GM21737 (cell line): ENCODE measurements around the gene REM2.

Experiments used
- ATAC-seq: cut with Tn5 transposase; IDR thresholded peaks from one replicate; pipeline ENCODE4 v1.9.1; 2021; ENCODE audit warnings: mild to moderate bottlenecking, moderate library complexity; ENCODE audit not compliant: unreplicated experiment

REM2 gene

DNA sequence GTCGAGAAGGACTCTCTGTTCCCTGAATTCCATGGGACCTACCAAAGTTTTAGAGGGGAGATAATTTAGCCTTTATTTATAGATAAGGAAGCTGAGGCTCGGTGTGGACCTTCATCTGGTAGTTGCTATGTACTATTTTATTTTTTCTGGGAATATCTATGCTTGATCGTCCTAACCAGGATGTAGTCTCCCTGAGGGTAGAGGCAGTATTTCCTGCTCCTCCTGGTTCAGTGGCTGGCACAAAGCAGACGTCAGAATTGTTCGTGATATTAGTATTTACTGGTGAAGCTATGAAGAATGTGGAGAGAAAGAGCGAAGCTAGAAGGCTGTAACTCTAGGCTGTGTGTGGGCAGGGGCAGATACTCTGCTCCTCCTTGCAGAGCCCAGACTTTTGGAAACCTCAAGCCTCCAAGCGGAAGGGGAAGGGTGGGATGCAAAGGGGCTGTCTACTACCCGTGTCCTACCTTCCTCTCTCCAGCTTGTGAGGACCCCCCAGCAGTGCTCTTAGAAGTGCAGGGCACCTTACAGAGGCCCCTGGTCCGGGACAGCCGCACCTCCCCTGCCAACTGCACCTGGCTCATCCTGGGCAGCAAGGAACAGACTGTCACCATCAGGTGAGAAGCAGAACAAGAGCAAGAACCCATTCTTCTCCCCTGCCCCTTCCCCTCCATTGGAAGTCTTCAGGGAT is 10.0 kb upstream of the REM2 start:
- no peak for ATAC-seq

DNA sequence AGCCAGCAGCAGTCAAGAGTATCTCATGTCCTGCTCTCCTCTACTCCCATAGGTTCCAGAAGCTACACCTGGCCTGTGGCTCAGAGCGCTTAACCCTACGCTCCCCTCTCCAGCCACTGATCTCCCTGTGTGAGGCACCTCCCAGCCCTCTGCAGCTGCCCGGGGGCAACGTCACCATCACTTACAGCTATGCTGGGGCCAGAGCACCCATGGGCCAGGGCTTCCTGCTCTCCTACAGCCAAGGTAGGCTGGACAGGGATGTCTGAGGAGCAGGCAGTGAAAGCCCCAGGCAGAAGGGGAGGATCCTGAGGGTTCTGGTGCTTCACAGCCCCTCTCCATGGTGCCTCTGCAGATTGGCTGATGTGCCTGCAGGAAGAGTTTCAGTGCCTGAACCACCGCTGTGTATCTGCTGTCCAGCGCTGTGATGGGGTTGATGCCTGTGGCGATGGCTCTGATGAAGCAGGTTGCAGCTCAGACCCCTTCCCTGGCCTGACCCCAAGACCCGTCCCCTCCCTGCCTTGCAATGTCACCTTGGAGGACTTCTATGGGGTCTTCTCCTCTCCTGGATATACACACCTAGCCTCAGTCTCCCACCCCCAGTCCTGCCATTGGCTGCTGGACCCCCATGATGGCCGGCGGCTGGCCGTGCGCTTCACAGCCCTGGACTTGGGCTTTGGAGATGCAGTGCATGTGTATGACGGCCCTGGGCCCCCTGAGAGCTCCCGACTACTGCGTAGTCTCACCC is 7.8 kb upstream of the REM2 start:
- no peak for ATAC-seq

DNA sequence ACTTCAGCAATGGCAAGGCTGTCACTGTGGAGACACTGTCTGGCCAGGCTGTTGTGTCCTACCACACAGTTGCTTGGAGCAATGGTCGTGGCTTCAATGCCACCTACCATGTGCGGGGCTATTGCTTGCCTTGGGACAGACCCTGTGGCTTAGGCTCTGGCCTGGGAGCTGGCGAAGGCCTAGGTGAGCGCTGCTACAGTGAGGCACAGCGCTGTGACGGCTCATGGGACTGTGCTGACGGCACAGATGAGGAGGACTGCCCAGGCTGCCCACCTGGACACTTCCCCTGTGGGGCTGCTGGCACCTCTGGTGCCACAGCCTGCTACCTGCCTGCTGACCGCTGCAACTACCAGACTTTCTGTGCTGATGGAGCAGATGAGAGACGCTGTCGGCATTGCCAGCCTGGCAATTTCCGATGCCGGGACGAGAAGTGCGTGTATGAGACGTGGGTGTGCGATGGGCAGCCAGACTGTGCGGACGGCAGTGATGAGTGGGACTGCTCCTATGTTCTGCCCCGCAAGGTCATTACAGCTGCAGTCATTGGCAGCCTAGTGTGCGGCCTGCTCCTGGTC is 7.2 kb upstream of the REM2 start:
- no peak for ATAC-seq

DNA sequence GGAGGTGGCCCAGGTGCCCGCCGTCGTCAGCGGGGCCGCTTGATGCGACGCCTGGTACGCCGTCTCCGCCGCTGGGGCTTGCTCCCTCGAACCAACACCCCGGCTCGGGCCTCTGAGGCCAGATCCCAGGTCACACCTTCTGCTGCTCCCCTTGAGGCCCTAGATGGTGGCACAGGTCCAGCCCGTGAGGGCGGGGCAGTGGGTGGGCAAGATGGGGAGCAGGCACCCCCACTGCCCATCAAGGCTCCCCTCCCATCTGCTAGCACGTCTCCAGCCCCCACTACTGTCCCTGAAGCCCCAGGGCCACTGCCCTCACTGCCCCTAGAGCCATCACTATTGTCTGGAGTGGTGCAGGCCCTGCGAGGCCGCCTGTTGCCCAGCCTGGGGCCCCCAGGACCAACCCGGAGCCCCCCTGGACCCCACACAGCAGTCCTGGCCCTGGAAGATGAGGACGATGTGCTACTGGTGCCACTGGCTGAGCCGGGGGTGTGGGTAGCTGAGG is 6.0 kb upstream of the REM2 start:
- ATAC-seq, result no peak

DNA sequence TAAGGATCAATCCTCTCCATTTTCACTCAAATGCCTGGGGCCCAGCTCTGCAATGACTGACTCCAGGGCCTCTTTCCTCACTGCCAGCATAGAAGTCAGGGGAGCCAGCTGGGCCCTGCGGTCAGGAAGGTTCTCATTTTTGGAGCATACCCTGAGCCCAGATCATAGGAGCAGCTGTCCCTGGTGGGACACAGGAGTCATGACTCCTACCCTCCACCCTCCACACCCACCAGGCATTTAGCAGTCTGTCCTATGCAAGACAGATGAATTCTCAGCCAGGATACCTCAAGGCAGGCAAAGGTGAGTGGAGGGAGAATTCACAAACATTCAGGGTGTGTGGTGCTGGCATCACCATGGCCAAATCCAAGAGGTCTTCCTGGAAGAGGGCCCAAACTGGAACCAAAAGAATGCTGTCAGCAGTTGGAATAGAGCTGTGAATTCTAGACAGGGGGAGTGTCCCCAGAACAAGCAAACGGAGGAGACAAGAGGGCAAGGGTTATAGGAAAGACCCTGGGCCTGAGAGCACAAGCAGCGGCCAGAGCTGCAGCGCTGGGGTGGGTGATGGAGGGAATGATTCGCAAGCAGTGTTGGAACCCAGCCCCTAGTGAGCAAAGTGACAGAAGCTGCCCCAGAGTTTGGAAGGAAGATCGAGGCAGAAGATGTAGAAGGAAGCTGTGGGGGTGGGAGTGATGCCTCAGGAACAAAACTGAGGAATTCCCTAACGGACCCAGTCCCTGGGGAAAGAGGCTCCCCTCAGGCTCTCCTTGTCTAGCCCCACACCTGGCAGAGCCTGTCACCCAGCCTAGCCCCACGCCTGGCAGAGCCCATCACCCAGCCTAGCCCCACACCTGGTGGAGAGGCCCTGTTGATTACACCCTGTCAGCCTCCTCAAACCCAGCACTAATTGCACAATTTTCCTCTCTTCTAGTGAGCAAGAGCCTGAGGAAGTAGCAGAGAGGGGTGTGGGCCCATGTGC is 4.5 kb upstream of the REM2 start:
- ATAC-seq, result no peak

DNA sequence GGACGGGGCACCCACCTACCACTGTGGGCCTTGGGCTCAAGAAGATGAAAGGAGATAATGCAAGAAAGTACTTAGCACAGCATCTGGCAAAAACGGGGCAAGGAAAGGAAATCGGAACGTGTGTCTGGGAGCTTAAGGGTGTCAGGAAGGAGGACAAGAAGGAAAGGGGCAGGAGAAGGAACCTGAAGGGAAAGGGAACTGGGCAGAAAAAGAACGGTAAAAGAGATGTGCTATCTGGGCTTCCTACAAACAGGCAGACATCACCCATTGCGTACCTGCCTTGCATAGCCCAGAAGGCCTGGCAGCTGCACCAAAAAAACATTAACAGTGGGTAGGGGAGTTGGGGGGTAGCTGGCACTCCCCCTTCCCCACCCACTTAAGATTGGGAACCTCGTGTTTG is 958 bp upstream of the REM2 start:
- ATAC-seq, result no peak

DNA sequence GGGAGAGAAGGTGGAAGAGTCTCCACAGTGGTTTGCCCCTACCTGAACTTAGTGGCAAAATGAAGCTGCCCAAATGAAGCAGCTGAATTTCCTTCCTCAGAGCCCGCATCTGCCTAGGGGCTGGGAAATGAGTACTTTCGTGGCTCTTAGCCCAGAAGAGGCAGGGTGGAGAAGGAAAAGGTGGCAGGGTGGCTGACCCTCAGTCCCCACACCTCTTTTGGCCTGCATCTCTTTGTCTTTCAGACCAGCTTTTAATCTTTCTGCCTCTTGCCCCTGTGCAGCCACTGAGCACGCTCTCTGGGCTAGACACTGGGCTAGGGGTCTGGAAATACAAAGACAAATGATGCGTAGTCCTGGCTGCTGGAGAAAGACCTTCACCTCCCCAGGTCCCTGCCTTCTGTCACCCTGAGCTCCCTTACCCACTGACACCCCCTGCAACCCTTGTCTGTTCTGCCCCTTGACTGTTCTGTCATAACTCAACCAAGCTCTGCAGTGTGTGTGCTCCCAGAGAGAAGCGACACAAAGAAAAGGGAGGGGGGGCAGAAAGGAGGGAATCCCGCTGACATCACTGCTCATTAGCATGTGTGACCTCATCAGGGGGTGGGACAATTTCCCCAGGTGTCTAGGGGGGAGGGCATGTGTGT is 371 bp upstream of the REM2 start:
- no peak for ATAC-seq

DNA sequence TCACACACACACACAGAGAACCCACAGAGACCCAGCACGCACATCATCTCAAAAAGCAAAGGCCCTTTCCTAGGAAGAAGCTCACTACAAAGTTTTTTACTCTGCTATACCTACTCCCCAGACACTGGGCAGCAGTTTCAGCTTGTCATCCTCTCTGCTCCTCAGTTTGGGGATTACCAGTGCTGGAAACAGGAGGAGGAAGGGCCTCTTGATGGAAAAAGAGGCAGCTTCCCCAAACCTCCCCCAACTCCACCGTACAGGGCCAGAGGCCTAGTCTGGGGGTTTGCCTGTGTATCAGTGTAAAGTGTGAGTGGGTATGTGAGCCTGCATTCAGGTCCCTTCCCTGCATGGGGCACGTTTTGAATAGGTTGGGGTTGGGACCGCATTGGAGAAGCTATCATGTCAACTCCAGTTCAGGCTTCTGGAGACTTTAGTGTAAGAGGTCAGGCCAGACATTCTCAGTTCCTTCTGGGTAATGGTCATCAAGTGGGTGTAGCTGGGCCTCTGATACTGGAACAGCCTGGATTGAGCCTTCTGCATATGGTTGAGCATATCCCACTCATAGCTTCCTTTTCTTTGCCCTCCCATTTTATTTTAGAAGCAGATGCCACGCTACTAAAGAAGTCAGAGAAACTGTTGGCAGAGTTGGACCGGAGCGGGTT is 1.2 kb downstream of the REM2 start:
- no peak for ATAC-seq

DNA sequence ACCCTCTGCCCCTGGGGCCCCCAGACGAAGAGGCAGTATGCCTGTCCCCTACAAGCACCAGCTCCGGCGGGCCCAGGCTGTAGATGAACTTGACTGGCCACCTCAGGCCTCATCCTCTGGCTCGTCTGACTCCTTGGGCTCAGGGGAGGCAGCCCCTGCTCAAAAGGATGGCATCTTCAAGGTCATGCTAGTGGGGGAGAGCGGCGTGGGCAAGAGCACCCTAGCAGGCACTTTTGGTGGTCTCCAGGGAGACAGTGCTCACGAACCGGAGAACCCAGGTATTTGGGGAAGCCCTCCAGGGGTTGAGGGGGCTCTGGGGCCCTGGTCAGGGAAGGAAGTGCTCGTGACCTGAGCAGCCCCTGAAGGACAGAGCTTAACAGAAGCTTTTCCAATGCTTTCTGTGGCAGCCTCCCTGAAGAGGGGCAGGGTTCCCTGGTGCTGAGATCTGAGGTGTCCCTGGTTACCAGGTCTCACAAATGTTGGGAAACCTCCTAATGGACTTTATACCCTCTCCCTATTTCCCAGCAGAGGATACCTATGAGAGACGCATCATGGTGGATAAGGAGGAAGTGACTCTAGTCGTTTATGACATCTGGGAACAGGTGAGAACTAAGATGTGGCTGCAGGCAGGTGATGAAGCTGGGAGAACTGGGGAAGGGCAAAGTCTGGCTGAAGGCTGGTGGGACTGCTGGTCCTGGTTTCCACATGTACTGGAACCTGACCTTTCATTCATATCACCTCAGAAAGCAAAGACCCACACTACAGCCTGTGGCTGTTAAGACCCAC is 1.9 kb downstream of the REM2 start:
- ATAC-seq, result no peak

DNA sequence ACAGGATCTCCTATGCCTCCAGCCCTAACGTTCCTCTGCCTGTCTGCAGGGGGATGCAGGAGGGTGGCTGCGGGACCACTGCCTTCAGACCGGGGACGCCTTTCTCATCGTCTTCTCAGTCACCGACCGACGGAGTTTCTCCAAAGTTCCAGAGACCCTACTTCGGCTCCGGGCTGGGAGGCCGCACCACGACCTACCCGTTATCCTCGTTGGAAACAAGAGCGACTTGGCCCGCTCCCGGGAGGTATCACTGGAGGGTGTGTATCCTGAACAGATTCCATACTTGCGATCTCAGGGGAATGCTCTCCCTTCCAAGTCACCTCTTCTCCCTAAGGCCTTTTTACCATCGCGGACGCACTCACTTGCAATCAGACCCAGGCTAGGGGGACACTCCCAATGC is 3.0 kb downstream of the REM2 start:
- ATAC-seq, result no peak

DNA sequence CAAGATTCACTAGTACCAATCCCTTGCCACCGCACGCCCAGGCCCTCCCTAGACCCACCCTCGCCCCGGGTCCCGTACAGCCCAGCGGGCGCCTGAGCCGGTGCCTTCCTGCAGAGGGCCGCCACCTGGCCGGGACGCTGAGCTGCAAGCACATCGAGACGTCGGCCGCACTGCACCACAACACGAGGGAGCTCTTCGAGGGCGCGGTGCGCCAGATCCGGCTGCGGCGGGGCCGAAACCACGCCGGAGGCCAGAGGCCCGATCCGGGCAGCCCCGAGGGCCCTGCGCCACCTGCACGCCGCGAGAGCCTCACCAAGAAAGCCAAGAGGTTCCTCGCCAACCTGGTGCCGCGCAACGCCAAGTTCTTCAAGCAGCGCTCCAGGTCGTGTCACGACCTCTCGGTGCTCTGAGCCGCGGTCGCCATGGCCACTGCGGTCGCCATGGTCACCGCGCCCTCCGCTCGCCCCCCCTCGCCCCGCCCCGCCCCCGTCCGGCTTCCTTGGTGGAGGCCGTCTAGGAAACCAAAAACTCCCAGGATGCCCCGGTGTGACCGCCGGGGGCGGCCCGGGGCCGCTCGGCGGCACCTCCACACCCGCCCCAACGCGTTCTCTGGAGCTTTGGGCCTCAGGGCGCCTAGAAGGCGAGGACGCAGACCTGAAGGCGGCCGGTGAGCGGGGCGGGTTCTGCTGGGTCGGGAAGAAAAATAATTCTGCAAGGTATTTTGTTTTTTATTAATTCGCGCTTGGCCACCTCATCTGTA is 3.7 kb downstream of the REM2 start:
- peak; percentile 41 for ATAC-seq

DNA sequence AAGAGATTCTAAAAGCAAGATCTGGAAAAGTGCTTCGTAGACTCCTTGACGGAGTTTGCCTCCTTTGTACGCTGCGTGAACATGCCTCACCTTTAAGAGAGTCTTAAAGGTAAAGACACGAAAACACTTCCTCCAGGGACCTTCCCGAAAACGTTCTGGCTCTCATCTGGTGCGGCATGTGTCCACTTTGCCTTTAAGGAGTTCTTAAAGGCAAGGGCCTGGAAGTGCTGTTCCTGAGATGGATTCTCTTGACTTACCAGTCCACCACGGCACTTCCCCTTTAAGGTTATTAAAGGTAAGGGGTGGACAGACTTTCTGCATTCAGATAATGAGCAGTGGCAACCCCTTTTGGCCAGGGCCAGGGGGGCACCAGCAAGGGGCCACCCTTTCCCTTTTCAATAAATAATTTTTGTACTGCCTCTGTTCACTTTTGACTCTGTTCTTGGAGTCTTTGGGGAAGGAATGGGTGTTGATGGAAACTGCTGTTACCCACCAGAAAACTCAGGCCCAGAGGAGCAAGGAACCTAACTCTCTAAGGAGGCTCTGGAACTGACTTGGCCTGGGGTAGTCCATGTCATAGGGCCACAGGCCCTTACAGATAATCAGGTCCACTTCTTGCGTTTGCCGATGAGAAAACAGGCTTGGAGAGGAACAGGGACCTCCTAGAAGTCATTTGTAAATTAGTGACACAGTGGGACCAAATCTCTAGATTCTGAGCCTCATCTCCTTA is 4.4 kb downstream of the REM2 start:
- peak; percentile 42 for ATAC-seq

DNA sequence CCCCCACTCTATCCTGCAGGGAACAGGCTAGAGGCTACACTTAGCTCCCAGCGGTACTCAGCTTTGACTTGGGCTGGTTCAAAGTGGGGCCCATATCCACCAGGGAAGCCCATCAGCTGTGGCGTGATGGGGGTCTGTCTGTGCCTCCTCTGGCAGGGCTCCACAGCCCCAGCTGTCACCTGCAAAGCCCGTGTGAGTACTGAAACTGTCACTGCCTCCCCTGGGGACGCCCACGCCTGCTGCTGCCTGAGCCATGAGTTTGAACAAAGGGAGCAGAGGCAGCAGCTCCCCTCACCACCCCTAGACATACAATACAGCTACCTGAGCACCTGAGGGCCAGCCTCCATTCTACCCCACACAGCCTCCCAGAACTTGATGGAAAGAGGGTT is 5.0 kb downstream of the REM2 start:
- peak; percentile 50 for ATAC-seq

DNA sequence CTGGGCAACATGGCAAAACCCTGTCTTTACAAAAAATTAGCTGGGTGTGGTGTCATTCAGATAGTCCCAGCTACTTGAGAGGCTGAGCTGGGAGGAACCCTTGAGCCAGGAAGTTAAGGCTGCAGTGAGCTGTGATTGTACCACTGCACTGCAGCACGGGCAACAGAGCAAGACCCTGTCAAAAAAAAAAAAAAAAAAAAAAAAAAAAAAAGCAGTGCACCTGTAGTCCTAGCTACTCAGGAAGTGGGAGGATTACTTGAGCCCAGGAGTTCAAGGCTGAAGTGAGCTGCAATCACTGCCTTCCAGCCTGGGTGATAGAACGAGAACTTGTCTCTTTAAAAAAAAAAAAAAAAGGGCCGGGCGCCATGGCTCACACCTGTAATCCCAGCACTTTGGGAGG is 5.6 kb downstream of the REM2 start:
- no peak for ATAC-seq

DNA sequence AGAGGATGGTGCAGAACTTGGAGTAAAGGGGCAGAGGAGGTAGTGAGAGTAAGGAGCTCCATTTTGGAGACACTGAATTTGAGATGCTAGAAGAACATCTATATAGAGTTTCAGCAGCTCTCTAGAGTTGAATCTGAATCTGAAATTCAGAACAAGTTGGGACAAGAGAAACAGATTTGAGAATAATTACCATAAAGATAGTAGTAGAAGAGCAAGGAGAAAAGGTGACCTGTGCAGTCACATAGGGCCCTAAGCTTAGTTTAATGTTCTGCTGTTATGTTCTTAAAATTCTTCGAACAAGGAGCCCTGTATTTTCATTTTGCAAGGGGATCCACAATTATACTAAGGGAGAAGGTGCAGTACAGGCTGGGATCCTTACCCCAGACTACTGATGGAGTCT is 7.4 kb downstream of the REM2 start:
- no peak for ATAC-seq

DNA sequence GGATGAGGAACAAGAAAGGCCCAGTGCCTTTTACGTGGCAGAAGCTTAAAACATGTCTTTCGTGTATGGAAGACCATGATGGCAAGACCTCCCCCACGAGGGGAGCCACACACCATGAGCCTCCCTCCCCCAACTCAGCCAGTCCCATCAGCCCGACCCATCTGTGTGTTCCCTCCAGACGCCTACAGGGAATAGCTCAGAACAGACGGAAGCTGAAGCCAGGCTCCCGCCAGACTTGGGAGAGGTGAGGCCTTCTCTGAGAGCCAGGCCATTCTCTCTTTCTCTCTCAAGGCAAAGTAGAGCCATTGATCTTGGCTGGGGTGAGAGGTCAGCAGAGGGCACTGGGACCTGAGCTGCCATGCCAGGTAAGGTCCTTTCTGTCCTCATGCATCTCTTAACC is 9.5 kb downstream of the REM2 start:
- ATAC-seq, result no peak

DNA sequence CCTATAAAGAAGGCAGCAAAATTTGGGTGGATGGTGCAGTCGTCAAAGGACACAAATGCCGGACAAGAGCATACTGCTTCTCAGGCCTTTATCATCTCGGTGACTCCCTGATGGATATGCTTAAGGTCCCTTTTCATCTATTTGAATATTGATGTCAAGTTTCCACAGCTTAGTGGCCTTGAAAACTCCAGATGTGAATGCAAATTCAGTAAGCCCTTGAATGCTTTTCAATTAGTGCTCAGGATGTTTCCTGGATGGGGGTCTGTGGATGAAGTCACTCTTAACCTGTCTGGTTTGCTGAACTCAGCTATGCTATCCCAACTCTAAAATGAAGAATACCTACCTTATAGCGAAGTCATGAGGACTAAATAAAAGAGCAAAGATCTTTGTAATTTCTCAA is 10.7 kb downstream of the REM2 start:
- ATAC-seq, result no peak

DNA sequence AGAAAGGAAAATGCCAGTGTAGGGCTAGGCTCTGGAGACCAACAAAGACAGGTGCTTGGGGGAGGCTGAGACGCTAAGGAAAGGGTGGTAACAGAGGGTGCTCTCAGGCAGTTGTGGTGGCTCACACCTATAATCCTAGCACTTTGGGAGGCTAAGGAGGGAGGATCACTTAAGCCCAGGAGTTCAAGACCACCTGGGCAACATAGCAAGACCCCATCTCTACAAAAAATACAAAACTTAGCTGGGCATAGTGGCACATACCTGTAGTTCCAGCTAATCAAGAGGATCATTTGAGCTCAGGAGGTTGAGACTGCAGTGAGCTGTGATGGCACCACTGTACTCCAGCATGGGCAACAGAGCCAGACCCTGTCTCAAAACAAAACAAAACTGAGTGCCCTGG is 12.4 kb downstream of the REM2 start:
- ATAC-seq, result no peak
